LNCAP (cell line): ENCODE measurements around the gene DOCK4.

ENCODE experiments used
- TF ChIP-seq, protein P1 (sequence below): fragments of 450-650 bp; IDR thresholded peaks from 2 replicates; pipeline ENCODE4 v1.5.1; 2017; ENCODE audit warnings: mild to moderate bottlenecking

DOCK4 gene

DNA sequence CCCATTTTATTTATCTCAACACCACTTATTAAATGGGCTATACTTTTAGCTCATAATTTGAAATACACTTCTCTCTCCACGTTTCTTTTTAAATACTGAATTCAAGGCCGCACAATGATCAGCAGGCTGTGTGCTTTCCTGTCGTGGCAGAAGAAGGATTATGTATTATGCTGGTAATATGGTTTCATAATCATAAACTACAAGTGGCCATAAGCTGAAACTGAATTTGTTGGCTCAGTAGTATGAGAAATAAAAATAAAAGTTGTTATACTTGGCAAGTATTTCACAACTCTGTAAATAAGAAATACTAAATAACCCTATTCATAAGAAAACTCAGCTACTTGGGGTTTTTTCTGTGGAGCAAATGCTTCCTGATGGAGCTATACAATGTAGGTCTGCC is 313.6 kb downstream of the DOCK4 start:
- TF ChIP-seq, protein P1, sequence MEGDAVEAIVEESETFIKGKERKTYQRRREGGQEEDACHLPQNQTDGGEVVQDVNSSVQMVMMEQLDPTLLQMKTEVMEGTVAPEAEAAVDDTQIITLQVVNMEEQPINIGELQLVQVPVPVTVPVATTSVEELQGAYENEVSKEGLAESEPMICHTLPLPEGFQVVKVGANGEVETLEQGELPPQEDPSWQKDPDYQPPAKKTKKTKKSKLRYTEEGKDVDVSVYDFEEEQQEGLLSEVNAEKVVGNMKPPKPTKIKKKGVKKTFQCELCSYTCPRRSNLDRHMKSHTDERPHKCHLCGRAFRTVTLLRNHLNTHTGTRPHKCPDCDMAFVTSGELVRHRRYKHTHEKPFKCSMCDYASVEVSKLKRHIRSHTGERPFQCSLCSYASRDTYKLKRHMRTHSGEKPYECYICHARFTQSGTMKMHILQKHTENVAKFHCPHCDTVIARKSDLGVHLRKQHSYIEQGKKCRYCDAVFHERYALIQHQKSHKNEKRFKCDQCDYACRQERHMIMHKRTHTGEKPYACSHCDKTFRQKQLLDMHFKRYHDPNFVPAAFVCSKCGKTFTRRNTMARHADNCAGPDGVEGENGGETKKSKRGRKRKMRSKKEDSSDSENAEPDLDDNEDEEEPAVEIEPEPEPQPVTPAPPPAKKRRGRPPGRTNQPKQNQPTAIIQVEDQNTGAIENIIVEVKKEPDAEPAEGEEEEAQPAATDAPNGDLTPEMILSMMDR, result no peak

DNA sequence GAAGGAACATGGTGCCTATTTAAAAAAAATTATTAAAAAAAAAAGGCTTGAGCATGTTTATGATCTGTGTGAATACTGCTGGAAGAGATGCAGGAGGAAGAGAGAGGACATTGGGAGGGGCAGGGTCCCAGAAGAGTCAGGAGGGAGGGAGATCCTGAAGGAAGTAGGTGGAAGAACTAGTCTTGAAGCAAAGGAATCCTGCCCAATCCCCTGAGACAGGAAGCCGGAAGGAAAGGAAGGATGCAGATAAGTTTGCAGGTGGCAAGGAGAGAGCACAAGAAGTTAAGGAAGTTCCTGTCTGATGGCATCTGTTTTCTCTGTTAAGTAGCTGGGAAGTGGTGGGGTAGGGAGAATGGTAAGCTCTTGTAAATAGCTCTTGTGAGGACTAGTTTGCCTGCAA is 318.5 kb downstream of the DOCK4 start:
- TF ChIP-seq, protein P1, result no peak

DNA sequence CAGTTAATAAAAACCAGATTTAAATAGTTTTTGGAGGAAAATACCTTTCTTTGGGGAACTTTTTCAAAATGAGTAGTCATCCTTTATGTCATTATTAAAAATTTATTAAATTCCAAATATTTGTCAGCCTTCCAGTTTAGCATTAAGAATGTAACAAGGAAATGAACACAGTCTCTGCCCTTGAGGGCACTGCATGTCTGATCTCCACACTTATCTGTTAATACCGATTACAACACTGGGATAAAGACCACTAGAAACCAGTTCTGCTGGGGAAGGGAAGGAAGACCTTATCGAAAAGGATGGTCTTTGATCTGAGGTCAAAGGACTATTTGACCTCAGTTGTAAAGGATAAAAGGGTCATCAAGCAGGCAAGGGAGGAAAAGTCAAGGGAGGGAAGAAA is 320.0 kb downstream of the DOCK4 start:
- TF ChIP-seq, protein P1, result no peak

DNA sequence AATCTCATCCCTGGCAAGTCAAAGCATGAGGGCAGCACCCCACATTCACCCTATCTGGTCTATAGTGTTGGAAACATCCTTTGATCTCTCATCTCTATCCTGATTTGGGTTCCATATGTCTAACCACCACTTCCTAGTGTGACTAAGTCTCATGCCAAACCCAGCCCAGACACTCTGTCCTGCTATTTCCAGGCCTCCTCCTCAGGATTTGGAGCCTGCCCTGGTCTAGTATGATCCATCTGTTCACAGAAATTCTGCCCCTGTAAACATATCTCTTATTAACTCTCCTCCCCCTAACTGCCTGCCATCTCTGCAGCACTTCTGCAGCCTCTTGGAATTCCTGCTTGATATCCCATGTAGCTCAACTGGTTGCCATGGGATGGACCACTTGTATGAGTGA is 323.0 kb downstream of the DOCK4 start:
- TF ChIP-seq, protein P1, result no peak

DNA sequence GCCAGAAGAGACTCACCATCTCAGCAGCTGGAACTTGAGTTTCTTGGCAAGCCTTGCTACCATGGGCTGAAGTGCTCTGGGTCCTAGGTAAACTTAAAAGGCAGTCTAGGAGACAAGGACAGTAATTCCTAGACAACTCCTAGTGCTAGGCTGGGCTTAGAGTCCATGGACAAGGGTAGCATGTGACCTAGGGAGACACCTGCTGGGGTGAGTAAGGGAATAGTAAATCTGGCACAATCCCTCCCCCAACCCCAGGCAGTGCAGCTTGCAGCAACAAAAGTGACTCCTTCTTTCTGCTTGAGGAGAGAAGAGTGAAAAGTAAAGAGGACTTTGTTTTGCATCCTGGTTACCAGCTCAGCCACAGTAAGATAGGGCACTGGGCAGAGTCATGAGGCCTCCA is 327.4 kb downstream of the DOCK4 start:
- TF ChIP-seq, protein P1, result no peak

DNA sequence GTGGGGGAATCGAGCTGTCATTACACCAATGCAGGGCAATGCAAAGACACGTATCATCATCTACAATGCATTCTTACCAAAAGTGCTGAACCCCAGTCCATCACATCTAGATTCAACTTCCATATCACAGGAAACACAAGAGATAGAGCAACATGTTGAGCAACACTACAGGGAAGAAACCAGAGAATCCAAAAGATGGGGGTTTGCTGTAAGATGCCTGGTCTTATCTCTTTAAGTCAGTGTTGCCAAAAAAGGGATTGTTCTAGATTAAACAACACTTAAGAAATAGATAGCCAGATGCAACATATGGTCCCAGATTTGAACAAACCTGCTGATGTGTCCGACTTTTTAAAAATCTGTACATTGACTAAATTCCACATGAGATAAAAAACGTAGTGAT is 328.3 kb downstream of the DOCK4 start:
- TF ChIP-seq, protein P1, result no peak

DNA sequence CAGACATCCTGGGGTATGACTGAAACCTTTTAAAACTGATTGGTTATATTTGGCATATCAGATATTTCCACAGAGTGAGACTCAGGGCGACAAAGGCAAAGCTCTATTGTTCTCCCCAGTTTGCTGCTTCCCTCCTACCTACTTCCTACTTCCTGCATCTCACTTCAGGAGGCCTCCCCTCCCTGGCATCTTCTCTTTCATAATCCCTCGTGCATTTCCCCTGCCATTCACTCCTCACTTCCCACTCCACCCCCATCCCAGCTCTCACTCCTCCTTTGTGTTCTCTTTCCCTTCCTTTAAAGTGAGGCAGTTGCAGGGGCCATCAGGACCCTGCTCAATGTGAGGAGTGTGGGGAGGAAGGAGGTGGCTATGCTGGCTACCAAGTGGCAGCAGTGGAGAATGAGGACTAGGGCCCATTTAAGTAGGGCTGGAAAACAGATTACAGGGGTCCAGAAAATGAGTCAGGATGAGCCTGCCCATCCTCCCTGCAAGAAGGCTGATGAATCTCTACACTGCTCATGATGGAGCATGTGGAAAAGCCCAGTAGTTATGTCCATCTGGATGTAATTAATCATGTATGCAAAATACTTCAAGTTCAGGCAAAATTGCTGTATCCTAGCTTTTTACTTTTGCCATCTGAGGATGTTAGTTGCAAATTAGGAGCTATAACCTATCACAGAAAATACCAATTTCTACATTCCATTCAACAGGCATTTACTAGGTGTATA is 332.1 kb downstream of the DOCK4 start:
- TF ChIP-seq, protein P1, result no peak

DNA sequence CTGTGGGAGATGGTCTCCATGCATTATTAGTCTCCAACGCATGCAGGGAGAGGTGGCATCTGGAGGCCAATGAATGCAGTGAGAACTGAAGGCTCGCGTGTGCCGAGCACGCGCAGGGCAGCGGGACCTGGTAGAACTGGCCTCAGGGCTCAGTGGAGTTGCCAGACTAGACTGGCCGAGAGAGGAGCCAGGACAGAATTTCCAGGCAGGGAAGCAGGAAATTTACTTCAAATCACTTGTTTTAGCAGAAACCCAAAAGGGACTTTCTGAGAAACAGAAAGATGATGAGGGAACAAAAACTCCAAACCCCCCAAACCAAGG is 332.9 kb downstream of the DOCK4 start:
- TF ChIP-seq, protein P1, result no peak
